Natural killer cell treated with Interleukin-12 subunit alpha and Interleukin-12 subunit beta and Interleukin-15 and Interleukin-18, amount 100 ng/mL, for 72 hours (primary cell): ENCODE data around the gene RABGEF1. TPM values are rescaled to one million over a fixed set of nuclear protein-coding genes. Genes with fewer than 3 reads are reported as not detected.
"Not testable (repeated sequence)": the region's sequence is repeated elsewhere in the genome, so short reads cannot be mapped to it uniquely, and the experiment has no call there.

Source experiments
- ATAC-seq, 2 donors: fragments of 150-1000 bp; cut with Tn5 transposase in 1 of 2; sonication (Bioruptor Pico), chemical (Tn5 transposase) in 1 of 2; 2 replicates each; pipeline ENCODE4 v1.10.0; 2021
- DNase-seq: peaks from one replicate; pipeline ENCODE4 v3.0.0; 2022; ENCODE audit warnings: low spot score
- H3K27ac Mint-ChIP-seq, 2 donors: 1 replicate in 1 of 2; 2 replicates in 1 of 2; pipeline ENCODE4 v1.8.0; 2022; ENCODE audit warnings: mixed read lengths in 2 of 2, mild to moderate bottlenecking in 1 of 2, moderate library complexity in 1 of 2
- H3K27me3 Mint-ChIP-seq, 2 donors: 1 replicate in 1 of 2; 2 replicates in 1 of 2; pipeline ENCODE4 v1.8.0; 2022; ENCODE audit warnings: mixed read lengths in 2 of 2
- H3K36me3 Mint-ChIP-seq: one replicate; pipeline ENCODE4 v1.8.0; 2022; ENCODE audit warnings: mixed read lengths
- H3K4me1 Mint-ChIP-seq, 2 donors: 1 replicate in 1 of 2; 2 replicates in 1 of 2; pipeline ENCODE4 v1.8.0; 2022; ENCODE audit warnings: low read depth in 2 of 2, mixed read lengths in 2 of 2, mild to moderate bottlenecking in 1 of 2
- H3K4me3 Mint-ChIP-seq: one replicate; pipeline ENCODE4 v1.8.0; 2022; ENCODE audit warnings: mixed read lengths
- H3K9me3 Mint-ChIP-seq: 2 replicates; pipeline ENCODE4 v1.8.0; 2022; ENCODE audit warnings: mixed read lengths
- total RNA-seq, 2 donors: library from RNA; stranded (reverse); gene quantifications; one replicate each; pipeline ENCODE4 v1.2.3, GENCODE V29; 2022

Gene RABGEF1
- total RNA-seq, 2 donors from 2014 or later, result 33.2 to 44.8 TPM

GRCh38 chr7:66845379-66846095 is 105.0 kb downstream of the RABGEF1 start:
- H3K9me3 Mint-ChIP-seq, result no peaks in the 10 kb centered on the region
- DNase-seq, result no peak
- peaks cover 6 to 18% of the 10 kb centered on the region in 2 donors for H3K4me1 Mint-ChIP-seq
- peak overlapping the region; percentile 90 to 96 for H3K27ac Mint-ChIP-seq
- no peaks in the 10 kb centered on the region for H3K36me3 Mint-ChIP-seq
- no peaks in the 10 kb centered on the region for H3K27me3 Mint-ChIP-seq
- ATAC-seq, result no peak
- peak overlapping the region; percentile 93 for H3K4me3 Mint-ChIP-seq

GRCh38 chr7:66846096-66846445 is 105.5 kb downstream of the RABGEF1 start:
- Mint-ChIP-seq H3K4me1 (peaks cover 6 to 18% of the 10 kb centered on the region in 2 donors), H3K4me3 (peak overlapping the region; percentile 93), H3K27ac (peak overlapping the region; percentile 90 to 96)
- not testable (repeated sequence) for H3K9me3 Mint-ChIP-seq, ATAC-seq, H3K36me3 Mint-ChIP-seq, H3K27me3 Mint-ChIP-seq, DNase-seq

GRCh38 chr7:66847523-66847855 is 107.0 kb downstream of the RABGEF1 start:
- H3K4me1 Mint-ChIP-seq, result peaks cover 6 to 18% of the 10 kb centered on the region in 2 donors
- not testable (repeated sequence) for H3K36me3 Mint-ChIP-seq, H3K27ac Mint-ChIP-seq, H3K9me3 Mint-ChIP-seq, H3K27me3 Mint-ChIP-seq, H3K4me3 Mint-ChIP-seq, DNase-seq, ATAC-seq

GRCh38 chr7:66847879-66848790 is 107.6 kb downstream of the RABGEF1 start:
- Mint-ChIP-seq H3K4me1 (peaks cover 6 to 18% of the 10 kb centered on the region in 2 donors), H3K9me3 (no peaks in the 10 kb centered on the region), H3K27me3 (no peaks in the 10 kb centered on the region), H3K36me3 (no peaks in the 10 kb centered on the region), H3K4me3 (no peak overlapping the region), H3K27ac (peak overlapping the region; percentile 68 to 69)
- ATAC-seq (no peak), DNase-seq (no peak)

- Mint-ChIP-seq H3K27me3 (no peaks in the 10 kb centered on the region), H3K4me1 (no peaks in the 10 kb centered on the region), H3K9me3 (no peaks in the 10 kb centered on the region), H3K27ac (peak overlapping the region in 1 of 2 donors; percentile 53), H3K36me3 (peaks cover 5% of the 10 kb centered on the region), H3K4me3 (no peak overlapping the region)
- DNase-seq, result no peak
- ATAC-seq, result no peak
Measured at GRCh38 chr7:66859339-66859738, 118.8 kb downstream of the RABGEF1 start.

- ATAC-seq (no peak), DNase-seq (no peak)
- Mint-ChIP-seq H3K27me3 (no peaks in the 10 kb centered on the region), H3K4me3 (no peak overlapping the region), H3K9me3 (no peaks in the 10 kb centered on the region), H3K27ac (peak overlapping the region in 1 of 2 donors; percentile 53), H3K36me3 (peaks cover 6% of the 10 kb centered on the region), H3K4me1 (no peaks in the 10 kb centered on the region)
Measured at GRCh38 chr7:66859794-66860645, 119.5 kb downstream of the RABGEF1 start.

- no peaks in the 10 kb centered on the region for H3K4me1 Mint-ChIP-seq
- no peak for DNase-seq
- no peak for ATAC-seq
- no peak overlapping the region for H3K4me3 Mint-ChIP-seq
- peaks cover 6% of the 10 kb centered on the region for H3K36me3 Mint-ChIP-seq
- no peaks in the 10 kb centered on the region for H3K9me3 Mint-ChIP-seq
- no peak overlapping the region for H3K27ac Mint-ChIP-seq
- H3K27me3 Mint-ChIP-seq, result no peaks in the 10 kb centered on the region
Measured at GRCh38 chr7:66860767-66861166, 120.2 kb downstream of the RABGEF1 start.

Other genes starting within 250 kb of the RABGEF1 start
- gene KCTD7, start 111.9 kb upstream of the RABGEF1 start, total RNA-seq, result 10 to 100 TPM; 10.4 to 14.8 TPM
- 100 to 1,000 TPM in 1 of 2 donors, 10 to 100 TPM in 1; 88.2 to 110 TPM for gene TMEM248, start 180.5 kb downstream of the RABGEF1 start, total RNA-seq